SK-MEL-5 (cell line): Measurements from ENCODE around the gene RNU1-3. TPM values are rescaled to one million over a fixed set of nuclear protein-coding genes. Genes with fewer than 3 reads are reported as not detected.
"Not testable (repeated sequence)": the region's sequence is repeated elsewhere in the genome, so short reads cannot be mapped to it uniquely, and the experiment has no call there.

ENCODE experiments used
- DNase-seq: peaks from one replicate; pipeline ENCODE4 v3.0.0-alpha.2; 2016; ENCODE audit warnings: low read depth, low spot score
- in situ Hi-C: cut with HindIII; loops from 2 replicates; pipeline ENCODE4 v1.10.0; 2016; ENCODE audit warnings: low sequenced_read_pairs, high pct_unique_total_duplicates, low pct_unique_long_range_greater_than_20kb
- total RNA-seq: library from RNA; depleted of rRNA; stranded (reverse); fragments of >200 nt; shearing (Covaris generic); gene quantifications from 2 replicates; pipeline ENCODE4 v1.2.3, GENCODE V29; 2014

RNU1-3 gene
- total RNA-seq, 1 experiment from 2014 or later = under 0.01 TPM

DNA sequence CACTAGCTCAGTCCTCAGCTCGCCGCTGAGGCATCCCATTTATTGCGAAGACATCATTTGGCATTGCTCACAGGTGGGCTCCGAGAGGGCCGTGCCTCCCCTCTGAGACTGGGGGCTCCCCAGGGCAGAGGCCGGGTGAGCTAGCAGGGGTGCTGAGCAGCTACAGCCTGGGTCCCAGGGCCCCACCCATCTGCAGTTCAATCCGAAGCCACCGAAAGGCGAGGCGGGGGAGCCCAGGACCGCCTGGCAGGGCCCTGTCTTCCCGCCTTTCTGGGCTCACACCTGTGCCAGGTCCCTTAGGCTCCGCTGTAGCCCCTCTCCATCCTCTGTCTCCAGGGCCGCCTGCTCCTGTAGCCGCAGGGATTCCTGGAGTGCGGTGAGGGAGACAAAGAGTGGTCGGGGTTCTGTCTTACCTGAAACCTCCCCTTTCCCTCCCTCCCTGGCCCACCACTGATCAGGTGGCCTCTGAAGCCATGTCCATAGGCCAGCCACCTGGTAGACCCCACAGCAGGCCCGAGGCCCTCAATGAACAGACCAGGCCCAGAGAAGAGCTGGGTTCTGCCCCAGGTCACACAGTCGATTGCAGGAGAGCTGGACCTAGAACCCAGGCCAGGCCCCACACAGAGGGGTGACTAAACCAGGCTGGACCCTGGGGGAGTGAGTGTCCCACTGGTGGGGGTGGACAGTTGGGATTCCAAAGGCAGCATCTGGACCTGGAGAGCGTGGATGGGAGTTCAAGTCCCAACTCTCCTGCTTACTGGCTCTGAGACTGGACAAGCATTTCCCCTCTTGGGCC lies 35.3 kb downstream of the RNU1-3 start:
- DNase-seq = no peak
- in situ Hi-C loops = no loop called here

DNA sequence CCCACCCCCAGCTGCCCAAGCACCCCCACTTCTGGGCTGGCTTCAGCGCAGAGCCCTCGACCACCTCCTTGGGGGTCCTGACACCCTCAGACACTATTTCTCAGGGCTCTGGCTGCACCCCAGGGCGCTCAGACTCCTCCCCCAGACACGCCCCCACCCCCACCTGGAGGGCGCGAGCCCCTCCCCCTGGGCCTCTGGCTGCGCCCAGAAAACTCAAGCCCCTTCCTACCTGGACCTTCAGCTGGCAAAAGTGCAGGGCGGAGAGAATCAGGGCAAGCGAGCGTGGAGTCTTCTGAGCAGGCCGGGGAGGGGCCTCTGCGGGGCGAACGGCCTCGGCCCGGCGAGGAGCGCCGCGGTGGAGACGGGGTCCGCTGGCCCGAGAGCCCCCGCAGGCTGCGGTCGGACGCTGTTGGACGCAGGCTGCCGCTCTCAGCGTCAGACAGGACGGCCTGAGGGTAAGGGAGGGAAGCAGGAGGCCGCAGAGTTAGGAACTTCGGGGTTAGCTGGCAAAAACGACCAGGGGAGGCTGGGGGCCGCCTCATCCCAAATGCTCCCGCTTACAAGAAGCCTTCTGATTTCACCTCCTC lies 36.0 kb downstream of the RNU1-3 start:
- no peak for DNase-seq
- in situ Hi-C loops = no loop called here

DNA sequence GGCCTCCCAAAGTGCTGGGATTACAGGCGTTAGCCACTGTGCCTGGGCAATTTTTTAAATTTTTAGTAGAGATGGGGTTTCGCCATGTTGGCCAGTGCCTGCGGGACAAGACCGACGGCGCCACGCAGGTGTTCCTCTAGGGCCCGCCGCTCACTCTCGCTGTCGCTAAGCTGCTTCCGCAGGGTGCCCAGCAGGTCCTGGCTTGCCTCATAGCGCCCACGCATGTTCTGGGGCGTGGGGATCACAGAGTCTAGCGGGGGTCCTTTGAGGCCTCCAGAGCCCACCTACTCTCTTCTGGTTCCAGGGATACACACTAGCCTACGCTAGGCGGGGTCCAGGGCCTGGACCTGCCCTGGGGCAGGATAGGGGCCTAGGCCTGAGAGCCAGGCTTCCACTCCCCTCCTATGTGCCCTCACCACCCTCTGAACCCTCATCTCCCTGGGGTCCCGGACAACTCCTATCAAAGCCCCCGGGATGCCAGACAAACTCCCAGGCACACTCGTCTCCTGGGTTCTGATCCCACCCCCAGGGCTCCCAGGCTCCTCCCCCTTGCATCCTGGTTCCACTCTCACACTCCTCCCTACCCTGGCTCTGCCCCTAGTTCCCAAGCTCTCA lies 36.7 kb downstream of the RNU1-3 start:
- in situ Hi-C loops, DNase-seq: not testable (repeated sequence)

DNA sequence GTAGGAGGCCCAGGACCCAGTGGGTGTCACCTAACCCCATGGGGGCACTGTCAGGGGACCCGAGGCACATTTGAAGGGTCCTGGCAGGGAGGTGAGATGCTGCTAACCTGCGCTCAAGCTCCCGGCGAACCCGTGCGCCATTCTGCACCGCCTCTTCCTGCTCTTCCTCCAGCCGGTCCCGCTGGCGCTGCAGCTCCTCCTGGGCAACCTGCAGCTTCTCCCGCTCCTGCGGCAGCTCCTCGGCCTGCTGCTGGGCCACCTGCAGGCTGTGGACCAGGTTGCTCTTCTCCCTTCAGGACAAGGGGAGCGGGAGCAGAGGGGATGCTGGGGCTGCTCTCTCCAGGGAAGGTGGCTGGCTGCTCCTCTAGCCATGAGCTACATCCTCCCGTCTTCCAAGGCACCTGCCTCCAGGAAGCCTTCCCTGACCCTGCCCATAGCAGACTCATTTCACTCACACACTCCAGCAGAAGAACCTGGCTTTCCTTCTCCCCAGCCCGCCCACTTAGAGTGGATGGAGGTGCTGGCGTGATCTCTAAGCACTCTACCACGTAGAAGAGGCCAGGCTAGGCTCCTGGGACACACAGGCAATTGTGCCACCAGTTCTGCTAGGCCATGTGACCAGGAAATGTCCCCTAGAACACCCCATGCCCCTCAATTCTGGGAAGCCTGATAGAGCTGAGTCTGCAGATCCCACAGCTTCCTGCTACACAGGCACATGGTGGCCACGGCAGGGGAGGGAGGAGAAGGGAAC lies 38.2 kb downstream of the RNU1-3 start:
- in situ Hi-C loops = no loop called here
- no peak for DNase-seq

DNA sequence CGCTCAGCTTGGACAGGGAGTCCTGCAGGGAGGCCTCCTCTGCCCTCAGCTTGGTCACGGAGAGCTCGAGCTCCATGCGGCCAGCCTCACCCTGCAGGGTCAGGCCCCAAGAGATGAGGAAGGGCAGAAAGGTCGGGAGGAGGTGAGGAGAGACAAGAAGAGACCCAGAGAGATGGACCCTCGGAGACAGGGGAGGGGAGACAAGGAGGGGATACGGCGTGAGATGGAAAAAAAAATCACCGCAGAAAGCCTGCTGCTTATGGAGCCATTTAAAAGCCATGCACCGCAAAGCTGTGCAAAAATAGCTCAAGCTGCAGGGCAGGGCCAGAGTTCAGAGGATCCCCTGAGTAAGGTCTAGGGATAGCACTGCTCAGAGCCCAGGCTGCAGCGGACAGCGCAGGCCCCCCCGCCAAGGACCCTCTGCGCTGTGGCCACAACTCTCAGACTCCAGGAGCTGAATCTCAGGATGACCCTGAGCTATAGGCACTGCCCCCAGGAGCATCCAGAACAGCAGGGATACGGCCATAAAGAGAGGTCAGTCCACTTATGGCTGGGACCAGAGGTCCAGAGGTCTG lies 40.3 kb downstream of the RNU1-3 start:
- in situ Hi-C loops, DNase-seq: not testable (repeated sequence)

DNA sequence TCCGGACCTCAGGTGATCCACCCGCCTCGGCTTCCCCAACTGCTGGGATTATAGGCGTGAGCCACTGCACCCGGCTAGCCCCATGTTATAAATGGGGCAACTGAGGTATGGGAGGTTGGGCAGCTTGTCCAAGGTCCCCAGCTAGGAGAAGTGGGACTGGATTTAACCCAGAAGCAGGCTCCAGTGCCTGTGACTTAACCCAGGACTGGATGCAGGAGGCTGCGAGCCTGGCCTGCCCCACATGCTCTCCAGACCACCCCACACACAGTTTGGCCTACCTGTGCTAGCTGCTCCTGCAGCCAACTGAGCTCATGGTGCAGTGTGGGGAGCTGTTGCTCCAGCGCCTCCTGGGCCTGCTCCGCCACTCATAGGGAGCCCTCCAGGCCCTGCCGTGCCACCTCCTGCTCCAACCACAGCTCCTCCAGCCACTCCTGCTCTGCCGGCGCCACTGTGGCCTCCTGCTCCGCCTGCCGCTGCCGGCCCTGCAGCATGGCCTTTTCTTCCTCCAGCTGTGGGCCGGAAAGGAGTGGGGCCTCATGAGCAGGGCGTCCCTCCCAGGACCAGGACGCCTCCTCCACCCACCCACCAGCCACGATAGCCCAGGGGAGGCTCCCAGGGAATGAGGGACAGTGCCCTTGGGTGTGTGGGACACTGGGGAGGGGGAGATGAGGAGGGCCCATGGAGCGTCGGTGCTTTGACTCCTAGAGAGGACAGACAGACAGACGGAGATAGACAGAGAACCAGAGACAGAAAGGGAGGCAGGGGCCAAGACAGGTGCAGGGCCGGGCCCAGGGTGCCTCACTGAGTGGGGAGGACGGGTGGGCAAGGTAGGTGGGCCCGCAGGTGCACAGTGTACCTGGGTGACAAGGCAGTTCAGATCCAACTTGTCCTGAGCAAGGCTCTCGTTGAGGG lies 41.0 kb downstream of the RNU1-3 start:
- DNase-seq = no peak
- in situ Hi-C loops = no loop called here

DNA sequence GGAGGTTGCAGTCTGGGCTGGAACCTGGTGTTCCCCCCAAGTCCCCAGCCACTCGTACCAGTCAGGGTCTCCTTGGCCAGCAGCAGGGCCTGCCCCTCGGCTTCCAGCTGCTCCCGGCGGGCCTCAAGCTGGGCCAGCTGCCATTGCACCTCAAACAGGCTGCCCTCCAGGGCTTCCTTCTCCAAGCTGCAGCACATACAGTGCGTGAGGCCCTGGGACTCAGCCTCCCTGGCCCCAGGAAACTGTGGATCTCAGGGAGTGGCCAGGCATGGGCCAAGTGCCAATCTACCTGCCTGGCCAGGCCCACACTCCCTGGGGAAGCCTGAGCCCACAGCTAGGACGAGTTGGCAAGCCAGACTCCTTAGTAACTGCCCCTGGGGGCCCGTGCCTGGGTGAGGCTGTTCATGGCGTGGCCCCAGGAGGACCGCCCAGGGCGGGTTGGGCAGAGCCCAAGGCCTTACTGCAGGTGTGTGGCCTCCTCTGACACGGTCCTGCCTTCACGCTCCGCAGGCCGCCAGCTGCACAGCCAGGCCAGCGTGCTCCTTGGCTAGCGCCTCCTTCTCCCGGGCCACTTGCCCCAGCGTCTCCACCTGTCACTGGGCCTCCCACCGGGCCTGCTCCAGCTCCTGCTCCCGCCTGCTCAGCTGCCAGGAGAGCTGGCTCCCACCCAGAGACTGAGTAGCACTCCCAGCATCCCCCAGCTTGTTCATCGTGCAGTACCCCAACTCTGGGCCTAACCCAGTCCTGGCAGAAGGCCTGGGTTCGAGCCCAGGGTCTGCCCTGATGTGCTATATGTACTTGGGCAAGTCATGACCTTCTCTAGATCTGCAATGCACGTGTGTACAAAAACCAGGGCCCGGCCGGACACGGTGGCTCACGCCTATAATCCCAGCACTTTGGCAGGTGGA lies 42.7 kb downstream of the RNU1-3 start:
- in situ Hi-C loops, DNase-seq: not testable (repeated sequence)

DNA sequence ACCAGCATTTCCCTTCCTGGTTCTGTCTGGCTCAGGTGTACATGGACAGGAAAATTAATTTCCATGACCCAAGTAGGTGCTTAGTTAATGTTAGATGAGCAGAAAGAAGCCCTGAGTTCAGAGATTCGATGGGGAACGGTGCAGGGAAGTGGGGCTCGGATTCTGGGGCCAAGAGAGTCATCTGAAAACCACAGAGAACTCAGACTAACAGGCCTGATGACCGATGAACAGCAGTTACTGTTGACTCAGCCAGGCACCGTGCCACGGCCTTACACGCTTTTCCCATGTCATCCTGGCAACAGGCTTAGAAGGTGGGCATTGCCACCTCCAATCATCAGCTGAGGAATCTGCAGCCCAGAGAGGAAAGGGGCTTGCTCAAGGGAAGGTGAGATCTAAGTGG lies 43.4 kb downstream of the RNU1-3 start:
- in situ Hi-C loops, DNase-seq: not testable (repeated sequence)

DNA sequence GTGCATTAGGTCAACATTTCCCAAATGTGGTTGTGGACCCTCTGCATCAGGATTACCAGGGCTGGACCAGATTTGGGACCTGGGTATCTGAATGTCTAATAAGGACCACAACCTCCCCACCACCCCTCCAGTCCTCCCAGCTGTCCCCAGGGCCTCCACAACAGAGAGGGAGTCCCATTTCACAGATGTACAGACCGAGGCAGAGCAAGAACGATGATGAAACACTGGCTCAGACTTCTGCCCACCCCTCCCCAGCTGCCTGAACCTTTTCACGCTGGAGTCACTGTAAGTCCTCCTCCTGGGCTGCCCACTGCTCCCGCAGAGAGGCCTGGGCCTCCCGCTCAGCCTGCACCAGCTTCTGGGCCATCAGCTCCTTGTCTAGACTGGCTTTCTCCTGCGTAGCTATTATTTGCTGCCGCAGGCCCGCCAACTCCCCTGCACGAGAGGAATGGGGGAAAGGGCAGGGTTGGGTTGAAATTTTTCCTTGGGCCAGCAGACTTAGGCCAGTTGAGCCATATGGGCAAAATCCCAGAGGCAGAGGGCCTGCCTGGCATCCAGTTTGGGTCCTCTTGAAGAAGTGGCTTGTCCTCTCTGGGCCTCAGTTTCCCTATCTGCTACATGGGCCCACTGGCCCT lies 45.0 kb downstream of the RNU1-3 start:
- in situ Hi-C loops, DNase-seq: not testable (repeated sequence)

DNA sequence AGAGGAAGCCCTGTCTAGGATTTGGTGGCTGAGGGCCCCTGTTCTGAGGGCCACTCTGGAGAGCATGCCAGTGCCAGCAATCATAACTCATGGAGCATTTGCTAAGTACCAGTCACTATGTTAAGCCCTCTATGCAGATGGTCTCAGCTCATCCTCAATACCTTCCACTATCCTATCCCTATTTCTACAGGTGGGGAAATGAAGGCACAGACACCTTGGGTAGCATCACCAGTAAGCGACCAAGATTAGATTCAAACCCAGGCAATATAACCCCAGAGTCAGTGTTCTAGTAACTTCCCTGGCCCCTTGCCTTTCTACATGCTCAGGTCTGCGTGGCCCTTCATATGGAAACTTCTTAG lies 45.5 kb downstream of the RNU1-3 start:
- in situ Hi-C loops = no loop called here
- no peak for DNase-seq

DNA sequence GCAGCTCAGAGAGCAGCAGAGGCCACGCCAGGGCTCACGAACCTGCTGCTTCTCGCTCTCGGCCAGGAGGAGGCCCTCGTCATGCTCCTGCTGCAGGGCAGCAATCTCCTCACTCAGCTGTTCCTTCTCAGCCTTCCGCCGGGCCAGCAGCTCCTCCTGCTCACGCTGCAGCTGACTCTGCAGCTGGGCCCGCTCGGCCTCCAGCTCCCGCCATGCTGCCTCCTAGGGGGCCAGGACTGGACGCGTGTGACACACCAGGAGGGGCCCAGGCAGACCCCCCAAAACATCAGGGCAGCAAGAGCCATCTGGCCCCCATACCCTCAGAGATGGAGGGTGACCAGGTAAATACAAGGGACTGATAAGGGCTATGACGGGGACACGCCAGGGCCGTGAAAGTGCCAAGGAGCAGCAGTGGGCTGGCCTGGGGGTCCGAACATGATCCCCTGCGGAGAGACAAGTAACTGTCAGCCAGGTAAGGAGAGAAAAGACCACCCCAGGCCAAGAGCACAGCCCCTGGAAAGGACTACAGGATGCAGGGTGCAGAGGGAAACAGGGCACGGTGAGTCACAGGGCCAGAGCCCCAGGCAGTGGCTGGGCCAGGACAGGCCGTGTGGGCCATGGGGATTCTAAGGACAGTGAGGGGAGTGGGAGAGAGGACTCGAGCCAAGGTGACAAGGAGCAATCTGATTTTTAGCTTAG lies 46.8 kb downstream of the RNU1-3 start:
- in situ Hi-C loops, DNase-seq: not testable (repeated sequence)

DNA sequence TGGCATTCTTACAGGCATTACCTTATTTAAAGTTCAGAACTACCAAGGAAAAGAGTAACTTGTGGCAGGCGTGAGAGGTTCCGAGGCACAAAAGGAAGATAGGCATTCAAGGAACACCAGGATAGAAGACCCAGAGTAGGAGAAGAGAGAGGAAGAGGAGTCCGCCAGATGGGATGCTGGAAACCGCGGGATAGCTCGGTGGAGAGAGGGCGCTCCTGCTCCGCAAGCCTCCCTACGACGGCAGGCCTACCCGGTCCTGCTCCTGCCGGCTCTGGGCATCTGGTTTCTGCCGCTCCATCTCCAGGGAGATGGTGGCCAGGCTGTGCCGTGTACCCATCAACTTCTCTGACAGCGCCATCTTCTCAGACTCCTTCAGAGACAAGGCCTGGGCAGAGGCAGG lies 48.0 kb downstream of the RNU1-3 start:
- in situ Hi-C loops = no loop called here
- DNase-seq = no peak

DNA sequence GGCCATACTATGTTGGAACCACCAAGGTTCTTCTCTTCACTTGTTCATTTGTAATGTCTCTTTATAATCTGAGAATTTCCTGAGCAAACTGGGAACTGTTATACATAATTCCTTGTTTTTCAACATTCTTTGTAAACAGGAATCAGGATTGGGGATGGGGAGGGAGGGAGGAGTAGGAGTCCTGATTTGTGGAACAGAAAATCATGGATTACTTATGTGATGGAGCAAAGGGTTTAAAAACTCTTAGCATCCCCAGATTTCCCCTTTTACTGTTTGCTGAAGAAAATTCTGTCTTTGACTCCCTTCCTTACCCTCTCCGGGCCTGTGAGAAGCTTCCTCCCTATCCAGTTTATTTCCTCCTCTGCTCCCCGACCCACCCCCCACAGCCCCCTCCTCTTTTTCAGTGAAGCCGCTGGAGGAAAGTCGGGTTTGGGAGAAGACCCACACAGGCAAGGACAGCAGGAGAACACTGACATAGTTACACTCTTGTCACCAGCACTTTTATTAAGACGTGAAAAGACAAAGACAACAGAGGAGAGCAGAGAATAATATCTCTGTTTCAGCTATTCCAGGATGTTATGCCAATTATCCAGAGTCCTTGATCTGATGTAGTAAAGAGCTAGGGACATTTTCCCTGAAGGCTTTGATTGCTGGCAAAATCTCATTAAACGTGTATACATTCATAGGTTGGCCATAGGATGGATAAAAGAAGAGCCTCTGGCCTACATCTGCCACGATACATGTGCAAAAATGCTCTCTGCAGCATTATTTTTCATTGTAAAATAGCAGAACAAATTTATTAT lies 48.8 kb downstream of the RNU1-3 start:
- in situ Hi-C loops = no loop called here
- DNase-seq = no peak

DNA sequence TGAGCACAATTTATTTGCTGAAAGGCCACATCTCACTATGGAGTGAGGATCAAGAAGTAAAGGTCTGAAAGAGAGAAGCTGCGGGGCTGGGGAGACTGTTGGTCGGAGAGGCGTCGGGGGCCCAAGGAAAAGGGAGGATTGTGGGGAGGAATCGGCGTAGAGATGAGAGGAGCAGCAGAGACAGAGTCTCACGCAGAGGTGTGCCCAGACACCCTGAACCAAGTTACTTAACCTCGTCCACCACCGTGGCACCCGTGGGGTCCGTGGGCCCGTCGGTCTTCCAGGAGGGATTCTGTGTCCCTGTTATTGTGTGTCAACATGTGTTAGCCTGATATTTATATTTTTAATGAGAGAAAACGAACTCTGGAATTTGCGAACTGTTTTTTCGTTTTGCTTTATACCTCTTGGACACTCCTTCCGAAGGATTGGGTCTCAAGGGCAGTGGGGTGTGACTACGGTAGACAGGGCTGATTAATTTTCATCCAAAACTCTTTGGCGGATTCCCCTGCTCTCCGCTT lies 49.6 kb downstream of the RNU1-3 start:
- DNase-seq = no peak
- in situ Hi-C loops = no loop called here
